Liver (tissue), 4 donors: ENCODE measurements around the gene LCE2C. TPM values are rescaled to one million over a fixed set of nuclear protein-coding genes. Genes with fewer than 3 reads are reported as not detected.

Experiments
- polyA plus RNA-seq, 2 donors: library from polyadenylated mRNA; stranded (reverse) in 1 of 2; unstranded in 1 of 2; fragments of 200-250 nt in 1 of 2; fragments of >200 nt in 1 of 2; fragmentation: Nextera tagmentation in 1 of 2; extraction: Ambion mirVana in 1 of 2; gene quantifications; one replicate each; pipeline versions ENCODE4 v1.2.1 to v1.2.3, GENCODE V29; 2013 to 2015
- total RNA-seq, 2 donors: library from RNA; depleted of rRNA; stranded (reverse); fragments of >200 nt; gene quantifications; one replicate each; pipeline ENCODE4 v1.2.3, GENCODE V29; 2014
- donor health status: healthy.
- donor health status: healthy.
- donor health status: healthy.

The LCE2C gene
- total and polyA plus RNA-seq, 4 donors: not detected

Other genes starting within 250 kb of the LCE2C start
- not detected for gene LCE5A, start 164.5 kb upstream of the LCE2C start, total RNA-seq
- gene LCE5A, start 164.5 kb upstream of the LCE2C start, polyA plus RNA-seq: not detected
- gene CRCT1, start 160.8 kb upstream of the LCE2C start, total RNA-seq: not detected
- gene CRCT1, start 160.8 kb upstream of the LCE2C start, polyA plus RNA-seq: not detected
- gene LCE3E, start 108.5 kb upstream of the LCE2C start, total RNA-seq: not detected
- not detected for gene LCE3E, start 108.5 kb upstream of the LCE2C start, polyA plus RNA-seq
- gene LCE3D, start 94.8 kb upstream of the LCE2C start, total RNA-seq: not detected
- not detected for gene LCE3D, start 94.8 kb upstream of the LCE2C start, polyA plus RNA-seq
- gene LCE3C, start 75.0 kb upstream of the LCE2C start, total RNA-seq: not detected
- gene LCE3C, start 75.0 kb upstream of the LCE2C start, polyA plus RNA-seq: not detected
- gene LCE3B, start 61.5 kb upstream of the LCE2C start, total RNA-seq: not detected
- not detected for gene LCE3B, start 61.5 kb upstream of the LCE2C start, polyA plus RNA-seq
- gene LCE3A, start 52.2 kb upstream of the LCE2C start, total RNA-seq: not detected
- gene LCE3A, start 52.2 kb upstream of the LCE2C start, polyA plus RNA-seq: not detected
- not detected for gene LCE2D, start 11.9 kb upstream of the LCE2C start, total RNA-seq
- not detected for gene LCE2D, start 11.9 kb upstream of the LCE2C start, polyA plus RNA-seq
- not detected for gene LCE2B, start 10.8 kb downstream of the LCE2C start, total RNA-seq
- gene LCE2B, start 10.8 kb downstream of the LCE2C start, polyA plus RNA-seq: not detected
- not detected for gene LCE2A, start 23.1 kb downstream of the LCE2C start, total RNA-seq
- gene LCE2A, start 23.1 kb downstream of the LCE2C start, polyA plus RNA-seq: not detected
- gene LCE4A, start 32.9 kb downstream of the LCE2C start, total RNA-seq: not detected
- not detected for gene LCE4A, start 32.9 kb downstream of the LCE2C start, polyA plus RNA-seq
- gene KPRP, start 82.7 kb downstream of the LCE2C start, total RNA-seq: not detected
- gene KPRP, start 82.7 kb downstream of the LCE2C start, polyA plus RNA-seq: not detected
- gene LCE1F, start 99.9 kb downstream of the LCE2C start, total RNA-seq: not detected
- not detected for gene LCE1F, start 99.9 kb downstream of the LCE2C start, polyA plus RNA-seq
- not detected for gene LCE1E, start 111.0 kb downstream of the LCE2C start, total RNA-seq
- not detected for gene LCE1E, start 111.0 kb downstream of the LCE2C start, polyA plus RNA-seq
- not detected for gene LCE1D, start 121.4 kb downstream of the LCE2C start, total RNA-seq
- not detected for gene LCE1D, start 121.4 kb downstream of the LCE2C start, polyA plus RNA-seq
- gene LCE1C, start 131.4 kb downstream of the LCE2C start, total RNA-seq: not detected
- not detected for gene LCE1C, start 131.4 kb downstream of the LCE2C start, polyA plus RNA-seq
- not detected for gene LCE1B, start 136.7 kb downstream of the LCE2C start, total RNA-seq
- gene LCE1B, start 136.7 kb downstream of the LCE2C start, polyA plus RNA-seq: not detected
- not detected for gene LCE1A, start 152.2 kb downstream of the LCE2C start, total RNA-seq
- gene LCE1A, start 152.2 kb downstream of the LCE2C start, polyA plus RNA-seq: not detected
- gene LCE6A, start 167.6 kb downstream of the LCE2C start, total RNA-seq: not detected
- gene LCE6A, start 167.6 kb downstream of the LCE2C start, polyA plus RNA-seq: not detected
- gene LCE7A, start 184.7 kb downstream of the LCE2C start, total RNA-seq: not detected
- not detected for gene LCE7A, start 184.7 kb downstream of the LCE2C start, polyA plus RNA-seq
- not detected for gene SMCP, start 203.0 kb downstream of the LCE2C start, total RNA-seq
- gene SMCP, start 203.0 kb downstream of the LCE2C start, polyA plus RNA-seq: not detected
- not detected for gene IVL, start 233.3 kb downstream of the LCE2C start, total RNA-seq
- gene IVL, start 233.3 kb downstream of the LCE2C start, polyA plus RNA-seq: under 1 TPM in 1 of 2 donors, not detected in 1; 0.02 TPM